Panc1 (cell line): Measurements from ENCODE around the gene GRIK5. TPM values are rescaled to one million over a fixed set of nuclear protein-coding genes. Genes with fewer than 3 reads are reported as not detected.

Source experiments
- total RNA-seq: library from RNA; stranded (reverse); gene quantifications from one replicate; pipeline ENCODE4 v1.2.1, GENCODE V29; 2021; ENCODE audit not compliant: unreplicated experiment

Gene GRIK5
- total RNA-seq, 1 experiment from 2014 or later, result 0.62 TPM

Other genes with a start within 250 kb of the GRIK5 start
- not detected for gene LYPD4, start 225.5 kb downstream of the GRIK5 start, total RNA-seq
- gene DMRTC2, start 225.2 kb downstream of the GRIK5 start, total RNA-seq, result not detected
- gene RPS19, start 210.0 kb downstream of the GRIK5 start, total RNA-seq, result 1,349 TPM
- 0.59 TPM for gene CD79A, start 192.9 kb downstream of the GRIK5 start, total RNA-seq
- gene ARHGEF1, start 187.0 kb downstream of the GRIK5 start, total RNA-seq, result 69.5 TPM
- gene ERFL, start 141.8 kb downstream of the GRIK5 start, total RNA-seq, result 0.18 TPM
- gene RABAC1, start 110.9 kb downstream of the GRIK5 start, total RNA-seq, result 69.1 TPM
- 4.9 TPM for gene ATP1A3, start 76.0 kb downstream of the GRIK5 start, total RNA-seq
- gene ZNF574, start 6.0 kb upstream of the GRIK5 start, total RNA-seq, result 15.7 TPM
- gene POU2F2, start 62.2 kb upstream of the GRIK5 start, total RNA-seq, result 0.10 TPM
- gene DEDD2, start 147.5 kb upstream of the GRIK5 start, total RNA-seq, result 13.2 TPM
- 10.5 TPM for gene ZNF526, start 150.1 kb upstream of the GRIK5 start, total RNA-seq
- 46.0 TPM for gene GSK3A, start 172.4 kb upstream of the GRIK5 start, total RNA-seq
- gene ERF, start 184.9 kb upstream of the GRIK5 start, total RNA-seq, result 85.7 TPM
- 67.4 TPM for gene CIC, start 199.0 kb upstream of the GRIK5 start, total RNA-seq
- gene PRR19, start 231.9 kb upstream of the GRIK5 start, total RNA-seq, result 2.1 TPM
- 92.2 TPM for gene PAFAH1B3, start 232.4 kb upstream of the GRIK5 start, total RNA-seq
- gene TMEM145, start 243.1 kb upstream of the GRIK5 start, total RNA-seq, result 3.0 TPM